ENCODE results near the gene NOTCH4.
"Not testable (repeated sequence)": the region's sequence is repeated elsewhere in the genome, so short reads cannot be mapped to it uniquely, and the experiment has no call there.

Gene NOTCH4

GRCh38 chr6:32218167-32218566 is 5.7 kb downstream of the NOTCH4 start:
- in situ Hi-C loops (cut with HindIII; ENCODE audit: low sequenced_read_pairs): no loop called here

GRCh38 chr6:32216998-32217397 is 6.9 kb downstream of the NOTCH4 start:
- in situ Hi-C loops (cut with HindIII; ENCODE audit: low sequenced_read_pairs): no loop called here

- in situ Hi-C loops (cut with HindIII; ENCODE audit: low sequenced_read_pairs): no loop called here
Measured at GRCh38 chr6:32216285-32216684, 7.6 kb downstream of the NOTCH4 start.

GRCh38 chr6:32215617-32216016 is 8.2 kb downstream of the NOTCH4 start:
- in situ Hi-C loops (cut with HindIII; ENCODE audit: low sequenced_read_pairs): no loop called here

GRCh38 chr6:32214126-32214525 is 9.7 kb downstream of the NOTCH4 start:
- in situ Hi-C loops (cut with HindIII; ENCODE audit: low sequenced_read_pairs): no loop called here

- in situ Hi-C loops (cut with HindIII; ENCODE audit: low sequenced_read_pairs): no loop called here
Measured at GRCh38 chr6:32213649-32214048, 10.2 kb downstream of the NOTCH4 start.

- in situ Hi-C loops (cut with HindIII; ENCODE audit: low sequenced_read_pairs): no loop called here
Measured at GRCh38 chr6:32212076-32212760, 11.6 kb downstream of the NOTCH4 start.

GRCh38 chr6:32211432-32211831 is 12.4 kb downstream of the NOTCH4 start:
- in situ Hi-C loops (cut with HindIII; ENCODE audit: low sequenced_read_pairs): not testable (repeated sequence)

GRCh38 chr6:32210191-32210601 is 13.7 kb downstream of the NOTCH4 start:
- in situ Hi-C loops (cut with HindIII; ENCODE audit: low sequenced_read_pairs): no loop called here

GRCh38 chr6:32208996-32209395 is 14.9 kb downstream of the NOTCH4 start:
- in situ Hi-C loops (cut with HindIII; ENCODE audit: low sequenced_read_pairs): no loop called here

- in situ Hi-C loops (cut with HindIII; ENCODE audit: low sequenced_read_pairs): no loop called here
Measured at GRCh38 chr6:32204268-32204715, 19.6 kb downstream of the NOTCH4 start.

- in situ Hi-C loops (cut with HindIII; ENCODE audit: low sequenced_read_pairs): no loop called here
Measured at GRCh38 chr6:32203426-32204267, 20.2 kb downstream of the NOTCH4 start.

- in situ Hi-C loops (cut with HindIII; ENCODE audit: low sequenced_read_pairs): no loop called here
Measured at GRCh38 chr6:32202186-32202585, 21.7 kb downstream of the NOTCH4 start.

- in situ Hi-C loops (cut with HindIII; ENCODE audit: low sequenced_read_pairs): no loop called here
Measured at GRCh38 chr6:32200711-32201475, 23.0 kb downstream of the NOTCH4 start.

- in situ Hi-C loops (cut with HindIII; ENCODE audit: low sequenced_read_pairs): no loop called here
Measured at GRCh38 chr6:32198866-32199265, 25.0 kb downstream of the NOTCH4 start.

GRCh38 chr6:32198345-32198696 is 25.5 kb downstream of the NOTCH4 start:
- in situ Hi-C loops (cut with HindIII; ENCODE audit: low sequenced_read_pairs): no loop called here

- in situ Hi-C loops (cut with HindIII; ENCODE audit: low sequenced_read_pairs): no loop called here
Measured at GRCh38 chr6:32196682-32197616, 26.9 kb downstream of the NOTCH4 start.

GRCh38 chr6:32195902-32196681 is 27.8 kb downstream of the NOTCH4 start:
- in situ Hi-C loops (cut with HindIII; ENCODE audit: low sequenced_read_pairs): no loop called here

GRCh38 chr6:32195652-32195901 is 28.3 kb downstream of the NOTCH4 start:
- in situ Hi-C loops (cut with HindIII; ENCODE audit: low sequenced_read_pairs): no loop called here
